Hematopoietic multipotent progenitor cell treated with erythropoietin and hydrocortisone succinate and interleukin-3 and kit ligand, for 6 days (in vitro differentiated cells): ENCODE data around the gene PLA2G12B.
A peak's percentile ranks its signal among the peaks of the same experiment; 100 is the strongest.
"Not testable (repeated sequence)": the region's sequence is repeated elsewhere in the genome, so short reads cannot be mapped to it uniquely, and the experiment has no call there.

Experiments used
- DNase-seq: peaks from one replicate; pipeline ENCODE4 v3.0.0-alpha.2; 2015

The PLA2G12B gene

GRCh38 chr10:72954596-72955554 lies at the start of gene PLA2G12B:
Gene PLA2G12B, minus strand, starts transcription at chr10:72954806. Its CDS starts 121 bp downstream, at chr10:72954685.
- DNase-seq, result no peak

- DNase-seq, result no peak
Observed at GRCh38 chr10:73003822-73004221, 49.2 kb upstream of the PLA2G12B start.

GRCh38 chr10:73000973-73001372 lies 46.4 kb upstream of the PLA2G12B start:
- DNase-seq, result no peak

- no peak for DNase-seq
Observed at GRCh38 chr10:72997099-72997498, 42.5 kb upstream of the PLA2G12B start.

- not testable (repeated sequence) for DNase-seq
Observed at GRCh38 chr10:72995459-72995858, 40.9 kb upstream of the PLA2G12B start.

- not testable (repeated sequence) for DNase-seq
Observed at GRCh38 chr10:72989771-72990170, 35.2 kb upstream of the PLA2G12B start.

- not testable (repeated sequence) for DNase-seq
Observed at GRCh38 chr10:72984618-72985017, 30.0 kb upstream of the PLA2G12B start.

- peak; percentile 62 for DNase-seq
Observed at GRCh38 chr10:72981882-72982529, 27.4 kb upstream of the PLA2G12B start.

GRCh38 chr10:72981028-72981881 lies 26.6 kb upstream of the PLA2G12B start:
- DNase-seq, result no peak

- no peak for DNase-seq
Observed at GRCh38 chr10:72980348-72980747, 25.7 kb upstream of the PLA2G12B start.

- no peak for DNase-seq
Observed at GRCh38 chr10:72979709-72980108, 25.1 kb upstream of the PLA2G12B start.

- DNase-seq, result no peak
Observed at GRCh38 chr10:72976886-72977285, 22.3 kb upstream of the PLA2G12B start.

GRCh38 chr10:72956001-72956400 lies 1.4 kb upstream of the PLA2G12B start:
- DNase-seq, result no peak

- DNase-seq, result no peak
Observed at GRCh38 chr10:72954230-72954595, 393 bp downstream of the PLA2G12B start.

GRCh38 chr10:72953687-72954086 lies 919 bp downstream of the PLA2G12B start:
- DNase-seq, result no peak

GRCh38 chr10:72952642-72953158 lies 1.9 kb downstream of the PLA2G12B start:
- DNase-seq, result no peak

GRCh38 chr10:72952189-72952588 lies 2.4 kb downstream of the PLA2G12B start:
- DNase-seq, result no peak

- DNase-seq, result no peak
Observed at GRCh38 chr10:72951760-72952159, 2.8 kb downstream of the PLA2G12B start.

GRCh38 chr10:72948762-72949161 lies 5.8 kb downstream of the PLA2G12B start:
- no peak for DNase-seq

- no peak for DNase-seq
Observed at GRCh38 chr10:72946963-72947362, 7.6 kb downstream of the PLA2G12B start.

- no peak for DNase-seq
Observed at GRCh38 chr10:72943498-72944234, 10.9 kb downstream of the PLA2G12B start.

- no peak for DNase-seq
Observed at GRCh38 chr10:72935361-72935760, 19.2 kb downstream of the PLA2G12B start.
